ENCODE data around the gene CAMK4. TPM values are rescaled to one million over a fixed set of nuclear protein-coding genes. Genes with fewer than 3 reads are reported as not detected.

Gene CAMK4
- total and polyA plus RNA-seq, 2 donors (not counting 3 experiments of a cell fraction or from before 2014, with no cell fraction given) = 2.2 to 5.4 TPM

- no peak overlapping the region for H2AFZ ChIP-seq (ENCODE audit: low read depth, low read length)
- dilution Hi-C loops (cut with MboI; ENCODE audit: extremely low pct_ligation_motif_present, low sequenced_read_pairs) (no loop called here), intact Hi-C loops (cut with micrococcal nuclease) (no loop called here)
- TF ChIP-seq, protein P1, sequence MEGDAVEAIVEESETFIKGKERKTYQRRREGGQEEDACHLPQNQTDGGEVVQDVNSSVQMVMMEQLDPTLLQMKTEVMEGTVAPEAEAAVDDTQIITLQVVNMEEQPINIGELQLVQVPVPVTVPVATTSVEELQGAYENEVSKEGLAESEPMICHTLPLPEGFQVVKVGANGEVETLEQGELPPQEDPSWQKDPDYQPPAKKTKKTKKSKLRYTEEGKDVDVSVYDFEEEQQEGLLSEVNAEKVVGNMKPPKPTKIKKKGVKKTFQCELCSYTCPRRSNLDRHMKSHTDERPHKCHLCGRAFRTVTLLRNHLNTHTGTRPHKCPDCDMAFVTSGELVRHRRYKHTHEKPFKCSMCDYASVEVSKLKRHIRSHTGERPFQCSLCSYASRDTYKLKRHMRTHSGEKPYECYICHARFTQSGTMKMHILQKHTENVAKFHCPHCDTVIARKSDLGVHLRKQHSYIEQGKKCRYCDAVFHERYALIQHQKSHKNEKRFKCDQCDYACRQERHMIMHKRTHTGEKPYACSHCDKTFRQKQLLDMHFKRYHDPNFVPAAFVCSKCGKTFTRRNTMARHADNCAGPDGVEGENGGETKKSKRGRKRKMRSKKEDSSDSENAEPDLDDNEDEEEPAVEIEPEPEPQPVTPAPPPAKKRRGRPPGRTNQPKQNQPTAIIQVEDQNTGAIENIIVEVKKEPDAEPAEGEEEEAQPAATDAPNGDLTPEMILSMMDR (IDR thresholded peaks at IDR 0.05; ENCODE audit: extremely low read depth in 1 of 2, insufficient read depth in 1 of 2, low read depth in 1 of 2, low read length in 2 of 2) = no peak
- no peak for TF ChIP-seq FOS (IDR thresholded peaks at IDR 0.05; ENCODE audit: borderline replicate concordance, insufficient read depth, low read length)
- TF ChIP-seq, protein P2, sequence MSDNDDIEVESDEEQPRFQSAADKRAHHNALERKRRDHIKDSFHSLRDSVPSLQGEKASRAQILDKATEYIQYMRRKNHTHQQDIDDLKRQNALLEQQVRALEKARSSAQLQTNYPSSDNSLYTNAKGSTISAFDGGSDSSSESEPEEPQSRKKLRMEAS (IDR thresholded peaks at IDR 0.05; ENCODE audit: insufficient read depth, insufficient read length) = no peak
- TF ChIP-seq JUN (IDR thresholded peaks at IDR 0.05; ENCODE audit: borderline replicate concordance, insufficient read depth, insufficient read length, low read depth) = no peak
- no peak for TF ChIP-seq MYC (IDR thresholded peaks at IDR 0.05; ENCODE audit: low read depth, low read length)
- no peak for TF ChIP-seq EZH2 (IDR thresholded peaks at IDR 0.05; ENCODE audit: borderline replicate concordance, low read depth, low read length, severe bottlenecking)
- TF ChIP-seq GATA2 (IDR thresholded peaks at IDR 0.05; ENCODE audit: insufficient read depth, insufficient read length, low read depth, low read length) = no peak
- no peak for TF ChIP-seq POLR2A (IDR thresholded peaks at IDR 0.05; ENCODE audit: low read depth, low read length)
- no peak for TF ChIP-seq POLR2AphosphoS5 (IDR thresholded peaks at IDR 0.05; ENCODE audit: insufficient read depth, low read depth, low read length)
- H3K4me3 ChIP-seq (replicated peaks in 1 of 3; ENCODE audit: insufficient read depth in 1 of 3, low read depth in 1 of 3, low read length in 3 of 3) = no peak overlapping the region
- POLR2A ChIA-PET = no interaction called here
- H3K9me1 ChIP-seq (replicated peaks; ENCODE audit: control insufficient read depth, extremely low read depth, insufficient read depth, low read length) = no peaks in the 10 kb centered on the region
- DNase-seq (ENCODE audit: low read depth, low spot score) (no peak), FAIRE-seq (no peak)
- H3K27ac ChIP-seq (ENCODE audit: insufficient read depth, low read depth, low read length) = no peak overlapping the region
- no peaks in the 10 kb centered on the region for H3K27me3 ChIP-seq (ENCODE audit: control insufficient read depth in 2 of 2, insufficient read depth in 2 of 2, low read length in 2 of 2)
- CTCF ChIA-PET = interaction anchor here (0.9 to 1.2 kb wide), 2 partner anchors 15 to 23 kb away, joined by 3 read pairs; no protein-coding TSS in a partner anchor
- no peak overlapping the region for H3K9ac ChIP-seq (replicated peaks; ENCODE audit: extremely low read depth, insufficient read depth, low read length)
- H3K4me1 ChIP-seq (ENCODE audit: control insufficient read depth, extremely low read depth, insufficient read depth, low read length) = no peaks in the 10 kb centered on the region
- no peaks in the 10 kb centered on the region for H3K9me3 ChIP-seq (replicated peaks; ENCODE audit: control insufficient read depth, insufficient read depth, low read length)
- no TSS peak for BruUV-seq (replicated peaks)
- H4K20me1 ChIP-seq (replicated peaks; ENCODE audit: control insufficient read depth, extremely low read depth, insufficient read depth, low read length) = no peaks in the 10 kb centered on the region
- no peaks in the 10 kb centered on the region for H3K36me3 ChIP-seq (ENCODE audit: control insufficient read depth in 2 of 2, extremely low read depth in 1 of 2, insufficient read depth in 2 of 2, low read length in 2 of 2)
- H3K4me2 ChIP-seq (ENCODE audit: insufficient read depth, low read length) = no peak overlapping the region
- H3K79me2 ChIP-seq (ENCODE audit: control insufficient read depth, insufficient read depth, low read length) = no peaks in the 10 kb centered on the region
Measured at GRCh38 chr5:111246459-111246858, 22.3 kb downstream of the CAMK4 start.
